ENCODE measurements around the gene CCDC197. TPM values are rescaled to one million over a fixed set of nuclear protein-coding genes. Genes with fewer than 3 reads are reported as not detected.

Gene CCDC197
- polyA plus RNA-seq: not detected in 2 replicates
- not detected in 2 replicates for polyA minus RNA-seq

DNA sequence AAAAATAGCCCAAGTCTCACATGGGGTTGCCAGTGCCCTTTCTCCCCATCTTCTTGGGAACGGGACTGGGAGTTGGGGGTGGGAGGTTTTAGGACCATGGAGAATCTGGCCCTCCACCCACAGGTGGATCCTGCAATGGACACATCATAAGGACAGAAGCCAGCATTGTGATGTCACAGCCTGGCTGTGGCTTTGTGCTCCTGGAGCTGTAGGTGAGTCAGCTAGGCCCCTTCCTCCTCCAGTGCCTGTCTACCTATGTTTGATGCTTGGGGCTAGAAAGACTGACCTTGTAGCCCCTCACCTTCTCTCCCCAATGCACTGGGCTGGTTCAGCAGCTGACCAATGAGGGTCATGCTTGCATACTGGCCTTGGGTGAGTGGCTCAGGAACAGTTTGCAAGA, at the start of gene CCDC197:
CCDC197 (plus strand) TSS at position 220 of the 400 bp plus-strand sequence. CDS start 831 bp downstream, outside the sequence.
- H4K20me1 ChIP-seq (ENCODE audit: insufficient read depth): no peaks in the 10 kb centered on the region
- H3K27me3 ChIP-seq (ENCODE audit: insufficient read depth, low read depth, low read length): no peaks in the 10 kb centered on the region
- no peak within 1 kb of the TSS for H3K4me3 ChIP-seq (ENCODE audit: low read length)
- H3F3A ChIP-seq (ENCODE audit: insufficient read depth, low read length, poor library complexity, severe bottlenecking): no peaks in the 10 kb centered on the region
- no peak for TF ChIP-seq EZH2 (IDR thresholded peaks at IDR 0.05; ENCODE audit: borderline replicate concordance, insufficient read depth, low read length, poor library complexity, severe bottlenecking)
- TF ChIP-seq POLR2AphosphoS5 (IDR thresholded peaks at IDR 0.05): no peak
- no peak for TF ChIP-seq TAF1 (IDR thresholded peaks at IDR 0.05; ENCODE audit: low read depth)
- no peak for TF ChIP-seq EP300 (conservative IDR thresholded peaks at IDR 0.05; ENCODE audit: poor library complexity, severe bottlenecking)
- TF ChIP-seq CTCF (IDR thresholded peaks at IDR 0.05; ENCODE audit: poor library complexity, severe bottlenecking): no peak
- TF ChIP-seq SMC3 (conservative IDR thresholded peaks at IDR 0.05; ENCODE audit: poor library complexity): no peak
- TF ChIP-seq RAD21 (conservative IDR thresholded peaks at IDR 0.05): no peak
- no peak for TF ChIP-seq MXI1 (conservative IDR thresholded peaks at IDR 0.05; ENCODE audit: poor library complexity, severe bottlenecking)
- TF ChIP-seq, protein P1, sequence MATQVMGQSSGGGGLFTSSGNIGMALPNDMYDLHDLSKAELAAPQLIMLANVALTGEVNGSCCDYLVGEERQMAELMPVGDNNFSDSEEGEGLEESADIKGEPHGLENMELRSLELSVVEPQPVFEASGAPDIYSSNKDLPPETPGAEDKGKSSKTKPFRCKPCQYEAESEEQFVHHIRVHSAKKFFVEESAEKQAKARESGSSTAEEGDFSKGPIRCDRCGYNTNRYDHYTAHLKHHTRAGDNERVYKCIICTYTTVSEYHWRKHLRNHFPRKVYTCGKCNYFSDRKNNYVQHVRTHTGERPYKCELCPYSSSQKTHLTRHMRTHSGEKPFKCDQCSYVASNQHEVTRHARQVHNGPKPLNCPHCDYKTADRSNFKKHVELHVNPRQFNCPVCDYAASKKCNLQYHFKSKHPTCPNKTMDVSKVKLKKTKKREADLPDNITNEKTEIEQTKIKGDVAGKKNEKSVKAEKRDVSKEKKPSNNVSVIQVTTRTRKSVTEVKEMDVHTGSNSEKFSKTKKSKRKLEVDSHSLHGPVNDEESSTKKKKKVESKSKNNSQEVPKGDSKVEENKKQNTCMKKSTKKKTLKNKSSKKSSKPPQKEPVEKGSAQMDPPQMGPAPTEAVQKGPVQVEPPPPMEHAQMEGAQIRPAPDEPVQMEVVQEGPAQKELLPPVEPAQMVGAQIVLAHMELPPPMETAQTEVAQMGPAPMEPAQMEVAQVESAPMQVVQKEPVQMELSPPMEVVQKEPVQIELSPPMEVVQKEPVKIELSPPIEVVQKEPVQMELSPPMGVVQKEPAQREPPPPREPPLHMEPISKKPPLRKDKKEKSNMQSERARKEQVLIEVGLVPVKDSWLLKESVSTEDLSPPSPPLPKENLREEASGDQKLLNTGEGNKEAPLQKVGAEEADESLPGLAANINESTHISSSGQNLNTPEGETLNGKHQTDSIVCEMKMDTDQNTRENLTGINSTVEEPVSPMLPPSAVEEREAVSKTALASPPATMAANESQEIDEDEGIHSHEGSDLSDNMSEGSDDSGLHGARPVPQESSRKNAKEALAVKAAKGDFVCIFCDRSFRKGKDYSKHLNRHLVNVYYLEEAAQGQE (IDR thresholded peaks at IDR 0.05; ENCODE audit: borderline replicate concordance): no peak
- no peaks in the 10 kb centered on the region for H3K79me2 ChIP-seq (replicated peaks; ENCODE audit: insufficient read depth, low read length)
- H3K36me3 ChIP-seq (ENCODE audit: insufficient read depth, low read length): no peaks in the 10 kb centered on the region
- no peaks in the 10 kb centered on the region for H3K9me2 ChIP-seq (ENCODE audit: insufficient read depth, low read length)
- H3K27ac ChIP-seq (ENCODE audit: low read length): no peak within 1 kb of the TSS
- no peak within 1 kb of the TSS for H3K4me2 ChIP-seq (ENCODE audit: low read length)
- H3K9me3 ChIP-seq (ENCODE audit: low read length): no peaks in the 10 kb centered on the region
- no peak within 1 kb of the TSS for H2AFZ ChIP-seq (ENCODE audit: low read depth, low read length)
- no peak within 1 kb of the TSS for H3K9ac ChIP-seq (ENCODE audit: low read length)

GRCh38 chr14:93949511-93950075, 47.5 kb upstream of the CCDC197 start:
- TF ChIP-seq SMC3 (conservative IDR thresholded peaks at IDR 0.05; ENCODE audit: poor library complexity) (no peak), EP300 (conservative IDR thresholded peaks at IDR 0.05; ENCODE audit: poor library complexity, severe bottlenecking) (no peak)
- TF ChIP-seq, protein P1 (IDR thresholded peaks at IDR 0.05; ENCODE audit: borderline replicate concordance): no peak
- no peaks in the 10 kb centered on the region for H4K20me1 ChIP-seq (ENCODE audit: insufficient read depth)

More at GRCh38 chr14:93949511-93950075, 47.5 kb upstream of the CCDC197 start:
- Histone ChIP-seq H3K9me3 (ENCODE audit: low read length) (no peaks in the 10 kb centered on the region), H3K79me2 (replicated peaks; ENCODE audit: insufficient read depth, low read length) (no peaks in the 10 kb centered on the region), H3K27ac (ENCODE audit: low read length) (no peak overlapping the region), H3K36me3 (ENCODE audit: insufficient read depth, low read length) (no peaks in the 10 kb centered on the region), H2AFZ (ENCODE audit: low read depth, low read length) (no peak overlapping the region), H3F3A (ENCODE audit: insufficient read depth, low read length, poor library complexity, severe bottlenecking) (no peaks in the 10 kb centered on the region), H3K9ac (ENCODE audit: low read length) (no peak overlapping the region), H3K4me2 (ENCODE audit: low read length) (no peak overlapping the region), H3K4me3 (ENCODE audit: low read length) (no peak overlapping the region), H3K27me3 (ENCODE audit: insufficient read depth, low read depth, low read length) (no peaks in the 10 kb centered on the region), H3K9me2 (ENCODE audit: insufficient read depth, low read length) (no peaks in the 10 kb centered on the region)

All from neural cell (in vitro differentiated cells).